ELR (cell line): ENCODE results near the gene SMARCD1.
"Not testable (repeated sequence)": the region's sequence is repeated elsewhere in the genome, so short reads cannot be mapped to it uniquely, and the experiment has no call there.

Experiments
- DNase-seq: peaks from one replicate; pipeline ENCODE4 v3.0.0-alpha.2; 2015; ENCODE audit warnings: low read depth

SMARCD1 gene

DNA sequence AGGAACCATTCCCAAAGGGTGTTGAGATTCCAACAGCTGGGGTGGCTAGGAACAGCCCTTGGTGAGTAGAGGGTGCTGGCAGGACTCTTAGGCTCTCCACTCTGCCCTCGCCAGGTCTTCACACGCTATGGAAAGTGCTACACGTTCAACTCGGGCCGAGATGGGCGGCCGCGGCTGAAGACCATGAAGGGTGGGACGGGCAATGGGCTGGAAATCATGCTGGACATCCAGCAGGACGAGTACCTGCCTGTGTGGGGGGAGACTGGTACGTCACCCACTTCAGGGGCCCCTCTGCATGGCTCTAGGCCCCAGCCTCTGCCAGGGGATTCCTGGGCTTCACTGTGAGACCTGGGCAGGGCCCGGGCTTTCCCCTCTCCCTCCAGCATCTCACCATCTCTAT lies 8.0 kb upstream of the SMARCD1 start:
- DNase-seq, result no peak

DNA sequence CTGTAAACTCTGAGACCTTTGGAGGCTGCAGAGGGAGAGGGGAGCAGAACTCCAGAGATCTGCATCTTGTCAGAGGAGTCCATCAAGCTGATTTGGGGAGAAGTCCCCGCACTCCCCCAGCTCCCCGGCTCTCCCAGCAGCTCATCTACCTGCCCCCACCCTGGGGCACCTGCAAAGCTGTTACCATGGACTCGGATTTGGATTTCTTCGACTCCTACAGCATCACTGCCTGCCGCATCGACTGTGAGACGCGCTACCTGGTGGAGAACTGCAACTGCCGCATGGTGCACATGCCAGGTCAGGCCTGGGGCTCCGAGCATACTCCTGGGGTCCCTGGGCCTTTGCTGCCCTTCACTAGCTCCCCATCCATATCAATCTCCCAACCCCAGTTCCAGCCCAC lies 6.9 kb upstream of the SMARCD1 start:
- DNase-seq, result no peak

DNA sequence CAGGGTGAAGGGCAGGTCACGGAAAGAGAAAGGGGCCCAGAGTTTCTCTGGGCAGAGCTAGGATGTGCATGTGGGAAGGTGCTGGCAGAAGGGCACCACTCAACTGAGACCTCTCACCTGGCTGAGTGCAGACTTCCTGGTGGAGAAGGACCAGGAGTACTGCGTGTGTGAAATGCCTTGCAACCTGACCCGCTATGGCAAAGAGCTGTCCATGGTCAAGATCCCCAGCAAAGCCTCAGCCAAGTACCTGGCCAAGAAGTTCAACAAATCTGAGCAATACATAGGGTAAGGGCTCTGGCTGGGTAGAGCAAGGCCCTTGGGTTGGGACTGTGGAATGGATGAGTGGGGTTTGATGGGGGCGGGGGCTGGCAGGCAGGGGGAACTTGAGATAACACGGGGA lies 5.4 kb upstream of the SMARCD1 start:
- no peak for DNase-seq

DNA sequence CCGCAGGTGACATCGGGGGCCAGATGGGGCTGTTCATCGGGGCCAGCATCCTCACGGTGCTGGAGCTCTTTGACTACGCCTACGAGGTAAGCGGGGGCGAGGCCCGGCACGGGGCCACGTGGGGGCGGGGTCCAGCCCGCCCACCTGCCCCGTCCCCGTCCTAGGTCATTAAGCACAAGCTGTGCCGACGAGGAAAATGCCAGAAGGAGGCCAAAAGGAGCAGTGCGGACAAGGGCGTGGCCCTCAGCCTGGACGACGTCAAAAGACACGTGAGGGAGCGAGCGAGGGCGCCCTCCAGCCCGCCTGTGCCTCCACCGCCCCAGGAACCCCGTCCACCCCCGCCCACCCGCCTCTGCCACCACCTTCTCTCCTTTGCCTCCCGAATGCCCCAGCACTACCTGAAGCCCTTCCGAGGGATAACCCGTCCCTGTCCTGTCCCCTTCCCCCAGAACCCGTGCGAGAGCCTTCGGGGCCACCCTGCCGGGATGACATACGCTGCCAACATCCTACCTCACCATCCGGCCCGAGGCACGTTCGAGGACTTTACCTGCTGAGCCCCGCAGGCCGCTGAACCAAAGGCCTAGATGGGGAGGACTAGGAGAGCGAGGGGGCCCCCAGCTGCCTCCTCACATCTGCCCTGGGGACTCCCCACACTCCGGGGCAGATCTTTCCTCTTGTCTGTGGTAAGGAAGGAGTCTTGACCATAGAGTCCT lies 3.9 kb upstream of the SMARCD1 start:
- no peak for DNase-seq

DNA sequence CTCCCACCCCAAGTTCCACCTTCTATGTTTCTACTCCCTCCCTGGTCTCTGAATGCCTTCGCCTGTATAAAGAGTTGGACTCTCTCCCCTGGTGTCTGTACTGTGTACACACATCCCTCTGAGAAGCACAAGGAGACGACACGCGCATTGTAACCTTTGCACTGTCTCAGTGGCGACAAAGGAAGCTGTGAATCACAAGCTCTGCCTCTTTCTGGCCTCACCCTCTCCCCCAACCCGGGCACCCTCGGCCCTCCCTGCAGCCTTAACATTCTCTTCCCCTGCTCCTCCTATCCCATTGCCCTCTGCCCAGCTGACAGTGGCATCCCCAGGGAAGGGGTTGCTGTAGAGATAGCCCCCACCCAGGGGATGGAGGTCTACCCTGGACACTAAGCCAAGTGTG lies 2.5 kb upstream of the SMARCD1 start:
- DNase-seq, result no peak

DNA sequence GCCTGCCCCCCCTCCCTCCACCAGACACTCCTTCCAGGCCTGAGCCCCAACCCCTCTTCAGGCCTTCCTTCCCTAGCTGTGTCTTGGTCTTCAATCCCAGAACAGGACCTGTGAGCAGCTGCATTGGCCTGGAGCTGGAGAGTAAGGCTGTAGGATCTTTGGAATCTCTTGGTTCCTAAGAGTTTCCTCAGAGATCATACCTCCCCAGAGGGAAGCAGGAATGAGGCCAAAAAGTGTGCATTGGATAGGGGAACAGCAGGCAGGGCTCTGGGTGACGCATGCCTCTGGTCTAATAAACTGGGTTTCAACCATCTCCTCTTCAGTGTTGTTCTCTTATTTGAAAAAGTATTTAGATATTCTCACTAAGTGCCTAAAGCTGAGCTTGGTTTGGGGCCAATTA lies 1.8 kb upstream of the SMARCD1 start:
- DNase-seq, result no peak

DNA sequence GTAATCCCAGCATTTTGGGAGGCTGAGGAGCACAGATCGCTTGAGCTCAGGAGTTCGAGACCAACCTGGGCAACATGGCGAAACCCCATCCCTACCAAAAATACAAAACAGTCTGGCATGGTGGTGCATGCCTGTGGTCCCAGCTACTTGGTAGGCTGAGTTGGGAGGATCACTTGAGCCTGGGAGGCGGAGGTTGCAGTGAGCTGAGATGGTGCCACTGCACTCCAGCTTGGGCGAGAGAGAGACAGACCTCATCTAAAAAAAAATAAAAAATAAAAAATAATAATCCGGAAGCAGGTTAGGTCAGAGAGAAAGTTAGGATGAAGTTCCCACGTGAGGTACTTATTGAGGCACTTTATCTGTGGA lies 750 bp upstream of the SMARCD1 start:
- not testable (repeated sequence) for DNase-seq

DNA sequence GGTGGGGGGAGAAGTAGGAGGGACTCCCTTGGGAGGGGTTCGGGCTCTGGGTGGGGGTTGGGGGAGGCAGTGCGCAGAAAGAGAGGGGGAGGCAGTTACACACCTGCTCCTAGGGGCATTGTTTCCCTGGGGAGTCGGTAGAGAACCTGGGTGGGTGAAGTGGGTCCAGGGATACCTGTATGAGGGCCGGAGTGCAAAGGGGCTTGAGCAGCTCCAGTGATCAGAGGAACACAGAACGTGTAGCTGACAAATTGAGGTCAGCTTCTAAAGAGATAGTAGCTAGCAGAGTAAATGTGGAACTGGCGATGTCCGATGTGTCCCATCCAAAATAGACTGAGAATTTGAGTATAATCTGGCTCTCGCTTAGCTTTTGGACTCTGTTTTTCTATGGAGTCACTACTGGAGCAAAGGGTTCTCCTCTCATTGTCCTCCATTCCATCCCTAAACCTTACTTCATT lies 502 bp downstream of the SMARCD1 start:
- peak; percentile 21 for DNase-seq

DNA sequence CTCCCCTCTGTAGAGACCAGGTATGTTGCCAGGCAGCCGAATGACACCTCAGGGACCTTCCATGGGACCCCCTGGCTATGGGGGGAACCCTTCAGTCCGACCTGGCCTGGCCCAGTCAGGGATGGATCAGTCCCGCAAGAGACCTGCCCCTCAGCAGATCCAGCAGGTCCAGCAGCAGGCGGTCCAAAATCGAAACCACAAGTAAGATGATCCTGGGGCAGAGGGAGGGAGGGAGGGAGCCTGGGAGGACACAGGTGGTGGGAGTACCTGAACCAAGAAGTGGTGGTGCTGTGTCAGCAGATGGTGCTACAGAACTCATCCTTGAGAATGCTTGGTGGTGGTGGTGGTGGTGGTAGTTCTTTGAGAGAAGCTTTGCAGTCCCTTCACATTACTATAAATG lies 1.0 kb downstream of the SMARCD1 start:
- no peak for DNase-seq

DNA sequence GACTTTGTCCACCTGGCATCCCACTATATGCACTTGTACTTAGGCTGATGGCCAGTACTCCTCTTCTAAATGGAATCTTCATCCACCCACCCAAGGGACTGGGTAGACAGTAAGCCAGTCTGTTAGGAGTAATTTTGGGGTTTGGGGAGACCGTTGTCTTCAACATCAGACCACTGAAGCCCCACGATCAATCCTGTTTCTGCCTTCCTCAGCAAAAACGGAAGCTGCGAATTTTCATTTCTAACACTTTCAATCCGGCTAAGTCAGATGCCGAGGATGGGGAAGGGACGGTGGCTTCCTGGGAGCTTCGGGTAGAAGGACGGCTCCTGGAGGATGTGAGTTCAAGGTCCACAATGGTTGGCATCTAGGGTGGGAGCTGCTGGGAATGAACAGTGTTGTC lies 2.0 kb downstream of the SMARCD1 start:
- DNase-seq, result no peak

DNA sequence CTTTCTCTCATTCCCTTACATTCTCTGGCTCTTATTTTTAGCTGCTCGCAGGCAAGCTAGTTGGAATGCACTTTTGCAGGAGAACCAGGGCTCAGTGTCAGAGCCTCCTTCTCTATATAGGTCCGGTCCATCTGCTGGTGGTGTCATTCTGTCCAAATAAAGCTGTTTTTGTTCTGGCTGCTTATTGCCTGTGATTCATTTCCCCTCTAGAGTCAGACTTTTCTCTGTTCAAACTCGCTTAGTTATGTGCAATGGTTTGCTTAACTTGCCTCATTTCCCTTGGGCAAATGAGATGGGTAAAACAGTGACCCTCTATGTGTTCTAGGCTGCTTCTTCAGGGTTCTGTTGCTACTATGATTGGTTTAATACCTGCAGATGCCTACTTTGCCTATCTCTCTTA lies 2.9 kb downstream of the SMARCD1 start:
- DNase-seq, result peak; percentile 89

DNA sequence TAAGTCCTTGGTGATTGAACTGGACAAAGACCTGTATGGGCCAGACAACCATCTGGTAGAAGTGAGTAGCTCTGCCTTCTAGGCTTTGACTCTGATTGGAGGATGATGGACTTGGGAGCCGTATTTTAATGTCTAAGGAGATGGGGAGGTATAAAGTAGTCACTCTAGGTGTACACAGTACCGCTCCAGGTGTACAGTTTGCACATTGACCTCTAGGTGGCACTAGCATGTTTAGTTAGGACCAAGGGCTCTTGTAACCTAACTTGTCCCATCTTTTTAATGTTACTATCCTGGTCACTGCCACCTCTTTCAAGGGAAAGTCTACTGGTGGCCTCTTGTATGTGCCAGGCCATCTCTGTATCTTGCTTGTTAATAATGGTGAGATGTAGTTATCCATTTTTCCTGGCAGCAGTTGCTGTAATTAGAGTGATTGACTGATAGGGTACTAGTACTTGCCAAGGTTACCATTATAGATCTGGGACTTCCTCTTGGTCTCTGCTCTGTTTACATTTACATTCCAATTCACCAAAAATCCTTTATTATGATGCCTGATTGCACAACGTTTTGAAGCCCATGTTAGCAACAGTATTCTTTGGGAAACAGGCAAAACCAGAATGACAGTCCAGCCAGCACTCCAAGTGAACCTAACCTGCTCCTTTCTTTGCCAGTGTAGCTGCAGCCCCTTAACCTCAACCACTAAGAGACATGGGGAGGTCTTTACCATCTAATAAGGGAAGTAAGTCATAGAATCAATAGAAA lies 3.6 kb downstream of the SMARCD1 start:
- DNase-seq, result peak; percentile 77

DNA sequence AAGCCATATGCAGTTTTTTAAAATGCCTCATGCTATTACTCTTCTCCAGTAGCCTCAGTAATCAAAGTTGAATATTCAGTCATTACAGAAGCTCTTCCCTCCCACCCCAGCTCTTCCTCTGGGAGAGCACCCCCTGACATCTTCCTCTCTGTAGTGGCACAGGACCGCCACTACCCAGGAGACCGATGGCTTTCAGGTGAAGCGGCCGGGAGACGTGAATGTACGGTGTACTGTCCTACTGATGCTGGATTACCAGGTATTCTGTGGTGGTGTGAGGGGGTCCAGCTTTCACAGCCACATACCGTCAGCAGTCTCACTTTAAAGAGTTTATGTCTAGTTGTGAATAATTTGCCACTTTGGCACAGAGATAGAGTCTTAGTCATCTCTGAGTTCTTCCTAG lies 4.6 kb downstream of the SMARCD1 start:
- DNase-seq, result no peak

DNA sequence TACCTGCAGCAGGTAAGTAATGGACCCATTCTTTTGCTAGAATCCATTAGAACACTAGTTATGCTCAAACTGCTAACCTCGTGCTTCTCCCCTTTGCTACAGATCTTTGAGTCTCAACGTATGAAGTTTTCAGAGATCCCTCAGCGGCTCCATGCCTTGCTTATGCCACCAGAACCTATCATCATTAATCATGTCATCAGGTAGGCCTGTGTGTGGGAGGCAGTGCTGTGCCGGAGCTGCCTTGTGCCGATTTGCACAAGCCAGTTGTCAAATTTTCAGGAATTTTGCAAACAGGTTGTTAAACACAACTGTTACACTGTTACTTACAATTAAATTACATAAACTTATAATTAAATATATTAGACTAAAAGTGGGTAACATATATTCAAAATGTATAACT lies 5.2 kb downstream of the SMARCD1 start:
- no peak for DNase-seq

DNA sequence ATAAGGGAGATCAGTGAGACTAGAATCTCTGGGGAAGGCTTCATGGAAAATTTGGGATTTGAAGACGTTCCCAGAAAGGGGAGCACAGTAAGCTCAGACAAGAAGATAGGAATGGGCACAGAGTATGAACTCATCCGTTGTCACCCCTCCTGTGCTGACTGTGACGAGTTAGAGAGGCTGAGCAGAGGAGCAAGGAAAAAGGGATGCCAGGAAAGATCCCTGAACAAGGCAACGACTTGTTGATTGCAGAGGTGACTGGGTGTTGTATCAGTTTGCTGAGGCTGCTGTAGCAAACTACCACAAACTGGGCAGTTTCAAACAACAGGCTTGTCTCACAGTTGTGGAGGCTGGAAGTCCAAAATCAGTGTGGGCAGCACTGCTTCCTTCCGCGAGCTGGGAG lies 12.8 kb downstream of the SMARCD1 start:
- DNase-seq, result no peak

DNA sequence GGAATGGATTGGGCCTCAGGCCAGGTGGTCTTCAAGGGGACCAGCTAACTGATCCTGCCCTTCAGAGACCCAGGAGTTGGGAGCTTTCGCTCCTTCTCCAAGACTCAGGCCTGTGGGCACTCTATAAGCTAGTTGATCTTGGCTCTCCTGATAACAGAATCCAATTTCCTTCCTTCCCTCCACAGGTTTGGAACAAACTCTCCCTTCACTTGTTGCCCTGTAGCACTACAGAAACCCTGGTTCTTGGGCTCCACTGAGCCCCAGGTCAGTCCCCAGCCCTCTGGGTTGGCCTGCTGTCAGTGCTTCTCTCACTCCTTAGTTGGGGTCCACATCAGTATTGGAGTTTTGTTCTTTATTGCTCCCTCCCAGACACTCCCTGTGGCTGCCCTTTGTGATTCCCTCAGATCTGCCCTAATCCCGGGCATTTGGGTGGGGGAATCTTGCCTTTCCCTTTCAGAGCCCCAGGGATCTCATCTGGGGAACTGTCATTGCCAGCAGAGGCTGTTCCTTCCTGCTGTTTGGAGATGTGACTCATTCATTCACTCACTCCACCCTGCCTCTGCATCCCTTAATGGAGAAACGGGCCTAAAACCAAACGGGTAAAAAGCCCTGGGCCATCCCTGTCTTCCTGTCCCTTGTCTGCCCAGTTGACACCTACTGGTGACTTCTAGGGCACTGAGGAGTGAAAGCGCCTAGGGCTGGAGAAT lies 14.3 kb downstream of the SMARCD1 start:
- peak; percentile 71 for DNase-seq

DNA sequence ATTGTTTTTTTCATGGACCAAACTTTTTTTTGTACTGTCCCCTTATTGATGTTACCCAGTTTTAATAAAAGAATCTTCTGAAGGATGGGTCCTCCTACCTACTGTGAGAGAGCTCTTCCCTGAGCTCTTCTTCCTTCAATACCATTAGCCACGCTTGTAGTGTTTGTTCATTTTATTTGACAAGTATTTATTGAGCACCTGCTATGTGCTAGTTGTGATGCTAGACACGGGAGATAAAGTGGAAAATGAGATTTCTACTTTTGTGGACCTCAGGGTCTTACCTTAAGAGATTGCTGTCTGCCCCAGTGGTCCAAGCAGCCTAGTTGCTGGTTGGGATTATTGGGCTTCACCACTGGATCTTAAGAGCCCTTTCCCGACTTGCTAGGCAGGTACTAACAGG lies 15.4 kb downstream of the SMARCD1 start:
- DNase-seq, result no peak

DNA sequence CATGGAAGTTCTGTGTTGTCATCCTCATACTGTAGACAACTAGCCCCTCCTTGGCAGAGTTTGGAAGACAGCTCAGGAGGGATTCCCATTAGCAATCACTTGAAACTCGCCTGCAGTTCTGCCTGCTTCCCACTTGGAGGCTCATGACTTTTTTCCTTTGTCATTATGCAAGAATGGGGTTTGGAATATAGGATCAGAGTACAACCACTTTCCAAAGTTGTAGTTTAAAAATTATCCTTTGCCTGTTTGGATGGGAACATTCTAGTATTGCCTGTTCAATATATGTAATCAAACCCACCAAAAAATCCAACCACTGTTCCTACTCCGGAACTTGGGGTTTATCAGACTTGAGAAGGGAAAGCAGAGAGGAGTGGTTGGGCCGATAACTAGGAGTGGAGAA lies 16.5 kb downstream of the SMARCD1 start:
- DNase-seq, result peak; percentile 73

DNA sequence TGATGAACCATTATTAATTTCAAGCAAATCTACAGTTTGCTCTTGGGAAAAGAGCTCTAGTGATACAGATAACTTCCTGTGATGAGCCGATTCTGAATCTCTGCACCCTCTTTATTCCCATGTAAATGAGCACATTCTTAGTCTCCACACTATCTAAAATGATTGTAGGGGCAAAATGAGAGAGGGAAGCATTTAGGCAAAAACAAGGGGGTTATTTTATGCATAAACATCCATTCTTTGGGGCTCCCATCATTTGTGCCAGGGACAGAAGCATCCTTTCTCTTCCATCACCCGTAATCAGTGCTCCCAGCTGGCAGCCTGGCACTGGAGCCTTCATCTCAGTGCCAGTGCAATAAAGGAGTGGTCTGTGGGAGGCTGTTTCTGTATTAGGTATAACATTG lies 17.0 kb downstream of the SMARCD1 start:
- no peak for DNase-seq

DNA sequence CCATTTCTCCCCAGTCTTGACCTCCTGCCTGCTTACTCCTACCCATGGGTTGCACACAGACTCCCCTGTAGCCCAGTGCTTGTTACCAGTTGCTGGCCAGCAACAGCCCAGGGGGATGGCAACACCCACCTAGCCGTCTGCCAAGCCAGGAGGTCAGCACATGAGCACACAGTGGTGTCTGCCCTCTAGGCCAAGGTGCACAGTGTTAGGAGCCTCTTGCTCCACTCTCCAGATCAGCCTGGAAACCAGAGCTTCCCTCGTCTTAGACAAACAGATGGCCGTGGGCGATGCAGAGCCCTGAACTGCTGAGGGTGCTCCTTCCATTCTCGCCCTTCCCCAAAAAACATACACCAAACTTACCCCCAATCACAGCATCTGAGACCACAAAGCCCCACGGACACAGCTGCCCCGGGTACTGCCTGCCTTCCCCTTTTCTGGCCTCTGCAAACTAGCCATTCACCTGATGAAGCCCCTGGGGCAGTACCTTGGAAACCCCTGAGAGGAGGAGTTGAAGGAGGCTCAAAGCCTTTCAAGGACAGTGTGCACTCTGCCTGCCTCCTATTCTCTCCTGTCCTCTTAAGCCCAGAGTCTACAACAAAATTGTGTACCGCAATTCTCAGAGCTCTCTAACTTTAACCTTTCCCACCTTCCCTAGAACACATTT lies 17.6 kb downstream of the SMARCD1 start:
- DNase-seq, result no peak

DNA sequence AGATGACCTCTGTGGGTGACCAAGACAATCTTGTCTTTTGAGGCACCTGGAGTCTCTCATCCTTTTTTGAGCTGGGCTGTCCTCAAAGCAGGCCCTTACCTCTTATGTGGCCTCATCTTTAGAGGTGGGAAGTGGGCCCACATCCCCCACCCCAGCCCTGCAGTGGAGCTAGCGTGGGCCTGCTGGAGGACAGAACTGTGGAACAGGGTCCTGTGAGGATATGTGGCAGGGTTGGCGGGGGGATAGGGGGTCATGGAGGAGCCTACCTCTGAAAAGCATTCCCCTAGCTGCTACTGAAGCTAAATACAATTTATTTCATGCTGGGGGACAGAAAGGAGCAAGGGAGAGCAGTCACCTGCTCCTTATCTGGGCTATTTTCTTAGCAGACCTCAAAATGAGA lies 18.2 kb downstream of the SMARCD1 start:
- no peak for DNase-seq

DNA sequence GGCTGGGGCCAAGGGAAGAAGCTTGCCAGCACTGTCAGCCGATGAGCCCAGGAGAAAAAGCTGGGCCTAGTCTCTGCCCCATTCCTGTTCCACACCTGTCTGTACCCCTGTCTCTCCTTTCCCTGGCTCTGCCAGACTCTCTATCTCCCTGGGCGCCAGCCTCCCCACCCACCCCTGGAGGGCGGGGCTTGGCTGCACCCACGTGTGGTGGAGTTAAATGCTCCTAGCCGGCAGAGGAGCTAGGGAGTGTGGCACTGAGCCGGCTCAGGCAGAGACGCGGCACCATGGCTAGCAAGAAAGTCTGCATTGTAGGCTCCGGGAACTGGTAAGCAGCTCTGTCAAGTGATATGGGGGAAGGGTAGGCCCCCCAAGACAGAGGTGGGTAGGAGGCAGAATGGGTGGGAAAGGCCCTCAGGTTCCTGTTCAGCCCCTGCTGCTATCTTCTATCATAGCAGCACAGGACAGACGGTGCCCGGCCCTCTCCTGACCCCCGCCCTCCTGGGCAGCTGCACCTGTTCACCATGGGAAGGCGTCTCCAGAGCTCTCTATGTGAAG lies 18.7 kb downstream of the SMARCD1 start, which contains the start of gene GPD1:
TSS of gene GPD1 (plus strand) at position 242 of the 555 bp plus-strand sequence. CDS start at position 285, 43 bp downstream.
- peak; percentile 57 for DNase-seq
